Thyroid gland (tissue), 4 donors: ENCODE results near the gene SP1. TPM values are rescaled to one million over a fixed set of nuclear protein-coding genes. Genes with fewer than 3 reads are reported as not detected.

Experiments
- DNase-seq, 2 donors: peaks; one replicate each; pipeline ENCODE4 v3.0.0-alpha.2; 2019
- H3K27ac ChIP-seq, 3 donors: fragments of 200-600 bp; sonication (generic); 1 replicate in 2 of 3; 2 replicates in 1 of 3; pipeline ENCODE4 v1.5.1; 2016 to 2019; ENCODE audit warnings: mild to moderate bottlenecking in 1 of 3, moderate library complexity in 1 of 3
- H3K27me3 ChIP-seq: fragments of 200-600 bp; sonication (generic); one replicate; pipeline ENCODE4 v1.5.1; 2019
- H3K36me3 ChIP-seq, 2 donors: fragments of 200-600 bp; sonication (generic); one replicate each; pipeline ENCODE4 v1.5.1; 2016 to 2019
- H3K4me1 ChIP-seq, 2 donors: fragments of 200-600 bp; sonication (generic); one replicate each; pipeline ENCODE4 v1.5.1; 2017 to 2019
- H3K4me3 ChIP-seq, 3 donors: fragments of 200-600 bp; sonication (generic); replicated peaks in 1 of 3; 1 replicate in 2 of 3; 2 replicates in 1 of 3; pipeline ENCODE4 v1.5.1; 2016; ENCODE audit warnings: mild to moderate bottlenecking in 1 of 3
- H3K9me3 ChIP-seq: fragments of 200-600 bp; sonication (generic); one replicate; pipeline ENCODE4 v1.5.1; 2017
- POLR2A ChIP-seq, 2 donors: fragments of 450-650 bp; IDR thresholded peaks; one replicate each; pipeline ENCODE4 v1.6.1; 2017; ENCODE audit warnings: antibody characterized with exemption in 2 of 2, mild to moderate bottlenecking in 2 of 2, moderate library complexity in 1 of 2
- WGBS, 2 donors: methylation state at CpG; one replicate each; pipeline ENCODE4 v1.1.5; 2017; 5-methylcytosine and 5-hydroxymethylcytosine counted together
- intact Hi-C: fragments of 100-400 bp; cut with DNase I; formaldehyde crosslinking; loops from one replicate; pipeline ENCODE4 v1.15.1; 2023
- total RNA-seq, 4 donors: library from RNA; depleted of rRNA; stranded (reverse); fragments of >200 nt; gene quantifications; one replicate each; pipeline ENCODE4 v1.2.3, GENCODE V29; 2016
- TF ChIP-seq, protein P1 (sequence below), 6 experiments: fragments of 200-600 bp in 3 of 6; fragments of 450-650 bp in 3 of 6; sonication (generic) in 3 of 6; IDR thresholded peaks; one replicate each; pipeline ENCODE4 v1.5.1; 2016 to 2019; ENCODE audit warnings: antibody characterized with exemption in 6 of 6, mild to moderate bottlenecking in 2 of 6, inconsistent platforms in 1 of 6, moderate library complexity in 1 of 6

The SP1 gene
- total RNA-seq, 4 donors from 2014 or later: 55.9 to 73.1 (median 67.7) TPM

DNA sequence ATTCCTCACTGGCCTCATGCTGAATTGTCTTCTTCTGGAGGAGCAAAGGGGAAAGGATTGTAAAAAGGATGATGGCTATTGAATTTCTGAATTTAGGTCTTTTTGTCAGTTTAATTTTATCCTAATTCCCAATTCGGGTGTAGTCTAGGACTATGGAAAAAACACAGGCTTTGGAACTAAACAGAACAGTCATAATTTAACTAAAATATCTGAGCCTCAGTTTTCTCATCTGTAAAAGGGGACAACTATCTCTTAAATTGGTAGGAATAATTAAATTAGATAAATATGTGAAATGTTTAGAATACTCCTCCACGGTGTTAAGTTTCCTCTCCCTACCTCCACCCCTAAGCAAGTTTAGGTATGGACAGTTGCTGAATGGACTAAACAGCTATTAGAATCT lies 3.2 kb upstream of the SP1 start:
- intact Hi-C loops: no loop called here
- no peak for DNase-seq
- WGBS, 2 donors: 82 to 90% methylated on average over 2 of the region's 2 CpGs
- H3K9me3 ChIP-seq: no peaks in the 10 kb centered on the region
- H3K36me3 ChIP-seq: no peaks in the 10 kb centered on the region
- no peaks in the 10 kb centered on the region for H3K27me3 ChIP-seq
- no peak overlapping the region for H3K27ac ChIP-seq
- H3K4me1 ChIP-seq: peaks cover 13 to 26% of the 10 kb centered on the region in 2 donors
- TF ChIP-seq, protein P1, sequence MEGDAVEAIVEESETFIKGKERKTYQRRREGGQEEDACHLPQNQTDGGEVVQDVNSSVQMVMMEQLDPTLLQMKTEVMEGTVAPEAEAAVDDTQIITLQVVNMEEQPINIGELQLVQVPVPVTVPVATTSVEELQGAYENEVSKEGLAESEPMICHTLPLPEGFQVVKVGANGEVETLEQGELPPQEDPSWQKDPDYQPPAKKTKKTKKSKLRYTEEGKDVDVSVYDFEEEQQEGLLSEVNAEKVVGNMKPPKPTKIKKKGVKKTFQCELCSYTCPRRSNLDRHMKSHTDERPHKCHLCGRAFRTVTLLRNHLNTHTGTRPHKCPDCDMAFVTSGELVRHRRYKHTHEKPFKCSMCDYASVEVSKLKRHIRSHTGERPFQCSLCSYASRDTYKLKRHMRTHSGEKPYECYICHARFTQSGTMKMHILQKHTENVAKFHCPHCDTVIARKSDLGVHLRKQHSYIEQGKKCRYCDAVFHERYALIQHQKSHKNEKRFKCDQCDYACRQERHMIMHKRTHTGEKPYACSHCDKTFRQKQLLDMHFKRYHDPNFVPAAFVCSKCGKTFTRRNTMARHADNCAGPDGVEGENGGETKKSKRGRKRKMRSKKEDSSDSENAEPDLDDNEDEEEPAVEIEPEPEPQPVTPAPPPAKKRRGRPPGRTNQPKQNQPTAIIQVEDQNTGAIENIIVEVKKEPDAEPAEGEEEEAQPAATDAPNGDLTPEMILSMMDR (IDR thresholded peaks at IDR 0.05): no peak
- TF ChIP-seq POLR2A (IDR thresholded peaks at IDR 0.05): no peak
- no peak overlapping the region for H3K4me3 ChIP-seq

DNA sequence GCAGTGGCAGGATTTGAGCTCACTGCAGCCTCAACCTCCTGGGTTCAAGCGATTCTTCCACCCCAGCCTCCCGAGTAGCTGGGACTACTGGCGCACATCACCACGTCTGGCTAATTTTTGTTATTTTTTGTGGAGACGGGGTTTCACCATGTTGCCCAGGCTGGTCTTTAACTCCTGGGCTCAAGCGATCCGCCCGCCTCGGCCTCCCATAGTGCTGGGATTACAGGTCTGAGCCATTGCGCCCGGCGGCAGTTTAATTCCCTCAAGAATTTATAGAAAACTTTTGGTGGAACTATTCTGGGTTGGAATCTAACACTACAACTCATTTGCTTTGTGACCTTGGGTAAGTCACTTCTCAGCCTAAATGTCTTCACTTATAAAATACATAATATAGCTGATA lies 1.8 kb upstream of the SP1 start:
- no peak overlapping the region for H3K4me3 ChIP-seq
- H3K4me1 ChIP-seq: peaks cover 22 to 30% of the 10 kb centered on the region in 2 donors
- H3K27ac ChIP-seq: peak overlapping the region; percentile 96 to 97 (median 97)
- no peaks in the 10 kb centered on the region for H3K9me3 ChIP-seq
- no peak for TF ChIP-seq POLR2A (IDR thresholded peaks at IDR 0.05)
- TF ChIP-seq, protein P1 (IDR thresholded peaks at IDR 0.05): no peak
- no peak for DNase-seq
- intact Hi-C loops: no loop called here
- 96 to 98% methylated on average over 12 of the region's 12 CpGs for WGBS, 2 donors
- H3K36me3 ChIP-seq: peaks cover 13 to 14% of the 10 kb centered on the region in 2 donors
- H3K27me3 ChIP-seq: no peaks in the 10 kb centered on the region

DNA sequence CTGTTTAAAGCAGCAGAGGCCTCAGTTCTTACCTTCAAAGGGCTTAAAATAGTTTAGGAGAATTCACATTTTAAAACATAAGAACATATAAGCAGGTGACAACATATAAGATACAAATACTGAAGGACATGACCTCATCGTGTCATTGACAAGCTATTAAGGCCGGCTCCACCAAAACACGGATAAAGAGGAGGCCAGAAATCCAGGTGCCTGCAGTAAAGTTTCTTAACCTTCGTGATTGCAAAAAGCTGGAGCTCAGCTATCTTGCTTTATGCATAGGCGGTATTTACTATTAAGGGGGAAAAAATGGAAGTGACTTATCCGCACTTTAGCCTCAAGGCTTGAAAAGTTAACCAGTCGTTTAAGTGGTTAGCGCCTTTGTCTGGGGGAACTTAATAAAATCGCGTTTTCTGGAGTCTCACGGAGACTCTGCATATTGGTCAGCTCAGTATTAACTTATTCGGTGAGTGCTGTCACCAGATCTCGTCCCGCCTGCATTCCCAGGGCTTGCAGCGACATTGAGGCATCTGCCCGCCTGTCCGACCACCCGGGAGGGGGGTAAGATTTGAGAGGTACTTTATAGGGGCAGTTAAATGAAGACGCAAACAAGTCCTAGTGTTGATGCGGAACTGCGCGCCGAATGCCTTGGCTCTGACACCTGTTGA lies 1.1 kb upstream of the SP1 start:
- H3K27me3 ChIP-seq: no peaks in the 10 kb centered on the region
- peaks cover 17% of the 10 kb centered on the region in 2 donors for H3K36me3 ChIP-seq
- peaks cover 27 to 36% of the 10 kb centered on the region in 2 donors for H3K4me1 ChIP-seq
- no peaks in the 10 kb centered on the region for H3K9me3 ChIP-seq
- TF ChIP-seq POLR2A (IDR thresholded peaks at IDR 0.05): no peak
- TF ChIP-seq, protein P1 (IDR thresholded peaks at IDR 0.05): no peak
- 11 to 12% methylated on average over 20 to 23 of the region's 23 CpGs for WGBS, 2 donors
- intact Hi-C loops: no loop called here
- H3K4me3 ChIP-seq: peak overlapping the region in 2 of 3 donors; percentile 34 to 45
- H3K27ac ChIP-seq: peak overlapping the region; percentile 96 to 97 (median 97)
- no peak for DNase-seq

DNA sequence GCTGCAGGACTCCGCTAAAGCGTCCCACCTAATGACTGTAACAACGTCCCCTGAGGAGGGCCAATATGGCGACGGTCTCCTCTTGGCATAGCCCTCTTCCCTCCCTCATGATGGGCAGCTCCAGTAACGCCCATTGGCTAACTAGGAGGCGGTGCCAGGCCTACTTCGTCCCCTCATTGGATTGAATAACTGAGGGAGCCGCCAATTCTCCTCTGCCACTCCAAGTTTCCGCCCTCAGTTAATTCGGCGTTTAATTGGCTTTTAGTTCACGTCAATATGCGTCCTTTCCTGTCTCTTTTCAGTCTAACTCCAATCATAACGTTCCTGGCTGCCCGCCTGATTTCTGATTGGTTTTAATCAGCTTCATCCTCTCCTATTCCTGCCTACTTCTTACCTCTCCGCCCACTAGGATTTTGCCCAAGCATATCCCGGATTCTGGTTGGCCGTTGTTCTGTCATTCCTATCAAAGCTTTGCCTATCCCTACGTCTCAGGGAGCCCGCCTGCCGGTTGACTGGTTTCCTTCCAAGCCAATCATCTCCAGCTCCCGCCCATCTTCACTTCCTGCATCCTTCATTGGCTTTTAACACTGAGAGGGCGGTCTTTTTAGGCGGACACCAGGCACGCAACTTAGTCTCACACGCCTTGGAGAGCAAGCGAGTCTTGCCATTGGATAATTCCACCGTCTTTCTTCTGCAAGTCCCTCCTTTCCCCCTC lies 430 bp upstream of the SP1 start:
- 0% methylated on average over 29 of the region's 29 CpGs for WGBS, 2 donors
- no peaks in the 10 kb centered on the region for H3K27me3 ChIP-seq
- intact Hi-C loops: no loop called here
- peaks cover 32 to 42% of the 10 kb centered on the region in 2 donors for H3K4me1 ChIP-seq
- H3K36me3 ChIP-seq: peaks cover 22 to 23% of the 10 kb centered on the region in 2 donors
- peak overlapping the region; percentile 98 to 99 (median 99) for H3K27ac ChIP-seq
- peak; percentile 56 to 98 for TF ChIP-seq POLR2A (IDR thresholded peaks at IDR 0.05)
- TF ChIP-seq, protein P1 (IDR thresholded peaks at IDR 0.05): no peak
- no peaks in the 10 kb centered on the region for H3K9me3 ChIP-seq
- H3K4me3 ChIP-seq: peak overlapping the region in 2 of 3 donors; percentile 45 to 66
- peak; percentile 100 for DNase-seq
